Astrocyte (in vitro differentiated cells and primary cell): Measurements from ENCODE around the gene RSPH3. TPM values are rescaled to one million over a fixed set of nuclear protein-coding genes. Genes with fewer than 3 reads are reported as not detected.

ENCODE experiments used
- DNase-seq: peaks from one replicate; pipeline ENCODE4 v3.0.0-alpha.2; 2010; ENCODE audit warnings: low read depth
- FAIRE-seq: peaks from 2 replicates; lab custom pipeline; 2011; peaks lifted over from hg19 to GRCh38; lab: Jason Lieb, UNC
- H2AFZ ChIP-seq: 2 replicates; pipeline ENCODE4 v1.6.0; 2012; ENCODE audit warnings: low read depth, low read length, inconsistent platforms
- H3K27ac ChIP-seq: 2 replicates; pipeline ENCODE4 v1.5.1; 2011; ENCODE audit warnings: low read depth, low read length, inconsistent platforms
- H3K27me3 ChIP-seq: 2 replicates; pipeline ENCODE4 v1.6.0; 2011; ENCODE audit warnings: low read length, inconsistent platforms; ENCODE audit not compliant: insufficient read depth
- H3K36me3 ChIP-seq: 2 replicates; pipeline ENCODE4 v1.5.1; 2011; ENCODE audit warnings: low read length, inconsistent platforms; ENCODE audit not compliant: insufficient read depth
- H3K4me1 ChIP-seq: 2 replicates; pipeline ENCODE4 v1.5.1; 2011; ENCODE audit warnings: low read length, inconsistent platforms; ENCODE audit not compliant: insufficient read depth
- H3K4me2 ChIP-seq: 2 replicates; pipeline ENCODE4 v1.6.0; 2012; ENCODE audit warnings: low read length, inconsistent platforms
- H3K4me3 ChIP-seq: 2 replicates; pipeline ENCODE4 v1.5.1; 2011; ENCODE audit warnings: low read depth, mild to moderate bottlenecking, low read length, inconsistent platforms; ENCODE audit not compliant: insufficient read depth
- H3K79me2 ChIP-seq: 2 replicates; pipeline ENCODE4 v1.6.0; 2012; ENCODE audit warnings: mild to moderate bottlenecking, low read length, inconsistent platforms; ENCODE audit not compliant: insufficient read depth
- H3K9ac ChIP-seq: 2 replicates; pipeline ENCODE4 v1.6.0; 2012; ENCODE audit warnings: mild to moderate bottlenecking, low read length, inconsistent platforms
- H3K9me3 ChIP-seq: 2 replicates; pipeline ENCODE4 v1.5.1; 2012; ENCODE audit warnings: low read depth, mild to moderate bottlenecking, low read length, inconsistent platforms; ENCODE audit not compliant: insufficient read depth
- H4K20me1 ChIP-seq: 2 replicates; pipeline ENCODE4 v1.6.0; 2012; ENCODE audit warnings: low read length, inconsistent platforms; ENCODE audit not compliant: insufficient read depth
- H3K27ac Mint-ChIP-seq: one replicate; pipeline ENCODE4 v1.8.0; 2021; ENCODE audit warnings: mild to moderate bottlenecking, mixed read lengths; ENCODE audit not compliant: unreplicated experiment
- H3K27me3 Mint-ChIP-seq: one replicate; pipeline ENCODE4 v1.8.0; 2021; ENCODE audit warnings: low read depth, mixed read lengths; ENCODE audit not compliant: unreplicated experiment
- H3K36me3 Mint-ChIP-seq: one replicate; pipeline ENCODE4 v1.8.0; 2021; ENCODE audit warnings: low read depth, mixed read lengths; ENCODE audit not compliant: unreplicated experiment
- H3K4me1 Mint-ChIP-seq: one replicate; pipeline ENCODE4 v1.8.0; 2021; ENCODE audit warnings: low read depth, mixed read lengths; ENCODE audit not compliant: unreplicated experiment
- H3K4me3 Mint-ChIP-seq: one replicate; pipeline ENCODE4 v1.8.0; 2021; ENCODE audit warnings: mild to moderate bottlenecking, moderate library complexity, mixed read lengths; ENCODE audit not compliant: unreplicated experiment
- H3K9me3 Mint-ChIP-seq: one replicate; pipeline ENCODE4 v1.8.0; 2021; ENCODE audit warnings: mild to moderate bottlenecking, mixed read lengths; ENCODE audit not compliant: unreplicated experiment
- EZH2 ChIP-seq: IDR thresholded peaks from 2 replicates; pipeline ENCODE4 v1.6.1; 2012; ENCODE audit warnings: mild to moderate bottlenecking, low read length, inconsistent platforms; ENCODE audit not compliant: insufficient read depth
- total RNA-seq: library from RNA; stranded (reverse); gene quantifications from 2 replicates; pipeline ENCODE4 v1.2.1, GENCODE V29; 2021
- TF ChIP-seq, protein P1 (sequence below): IDR thresholded peaks from 2 replicates; pipeline ENCODE4 v1.5.1; 2011; ENCODE audit warnings: low read depth, mild to moderate bottlenecking, inconsistent platforms, low read length, moderate library complexity; ENCODE audit not compliant: insufficient read depth

Gene RSPH3
- total RNA-seq, 1 donor from 2014 or later = 10.2 TPM

DNA sequence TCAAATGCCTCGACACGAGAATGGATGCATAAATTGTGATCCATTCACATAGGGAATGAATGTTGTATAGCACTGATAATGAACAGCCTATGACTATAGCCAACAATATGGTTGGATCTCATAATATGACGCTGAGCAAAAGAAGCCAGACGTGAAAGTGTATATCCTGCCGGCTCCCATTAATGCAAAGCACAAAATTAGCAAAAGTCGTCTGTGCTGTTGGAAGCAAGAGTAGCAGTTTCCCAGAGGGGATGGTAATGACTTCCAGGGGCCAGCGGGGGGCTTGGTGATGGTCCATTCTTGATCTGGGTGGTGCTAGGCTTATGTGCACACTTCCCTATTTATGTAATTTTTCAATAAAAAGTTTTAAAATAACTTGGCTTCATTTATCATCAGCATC, 45.8 kb upstream of the RSPH3 start:
- peaks cover 7% of the 10 kb centered on the region for H3K27me3 ChIP-seq
- no peaks in the 10 kb centered on the region for H3K79me2 ChIP-seq
- Mint-ChIP-seq H3K4me3 (no peak overlapping the region), H3K4me1 (no peaks in the 10 kb centered on the region), H3K27me3 (peaks cover 6% of the 10 kb centered on the region), H3K9me3 (no peaks in the 10 kb centered on the region), H3K27ac (no peak overlapping the region), H3K36me3 (no peaks in the 10 kb centered on the region)
- H3K36me3 ChIP-seq = no peaks in the 10 kb centered on the region
- H3K27ac ChIP-seq = no peak overlapping the region
- no peak overlapping the region for H3K4me3 ChIP-seq
- no peaks in the 10 kb centered on the region for H4K20me1 ChIP-seq
- DNase-seq (no peak), FAIRE-seq (no peak)
- no peaks in the 10 kb centered on the region for H3K4me1 ChIP-seq
- H3K9me3 ChIP-seq = no peaks in the 10 kb centered on the region
- no peak overlapping the region for H3K9ac ChIP-seq
- no peak overlapping the region for H2AFZ ChIP-seq
- H3K4me2 ChIP-seq = no peak overlapping the region
- no peak for TF ChIP-seq EZH2
- TF ChIP-seq, protein P1, sequence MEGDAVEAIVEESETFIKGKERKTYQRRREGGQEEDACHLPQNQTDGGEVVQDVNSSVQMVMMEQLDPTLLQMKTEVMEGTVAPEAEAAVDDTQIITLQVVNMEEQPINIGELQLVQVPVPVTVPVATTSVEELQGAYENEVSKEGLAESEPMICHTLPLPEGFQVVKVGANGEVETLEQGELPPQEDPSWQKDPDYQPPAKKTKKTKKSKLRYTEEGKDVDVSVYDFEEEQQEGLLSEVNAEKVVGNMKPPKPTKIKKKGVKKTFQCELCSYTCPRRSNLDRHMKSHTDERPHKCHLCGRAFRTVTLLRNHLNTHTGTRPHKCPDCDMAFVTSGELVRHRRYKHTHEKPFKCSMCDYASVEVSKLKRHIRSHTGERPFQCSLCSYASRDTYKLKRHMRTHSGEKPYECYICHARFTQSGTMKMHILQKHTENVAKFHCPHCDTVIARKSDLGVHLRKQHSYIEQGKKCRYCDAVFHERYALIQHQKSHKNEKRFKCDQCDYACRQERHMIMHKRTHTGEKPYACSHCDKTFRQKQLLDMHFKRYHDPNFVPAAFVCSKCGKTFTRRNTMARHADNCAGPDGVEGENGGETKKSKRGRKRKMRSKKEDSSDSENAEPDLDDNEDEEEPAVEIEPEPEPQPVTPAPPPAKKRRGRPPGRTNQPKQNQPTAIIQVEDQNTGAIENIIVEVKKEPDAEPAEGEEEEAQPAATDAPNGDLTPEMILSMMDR = no peak

- Mint-ChIP-seq H3K36me3 (no peaks in the 10 kb centered on the region), H3K27me3 (peaks cover 6% of the 10 kb centered on the region), H3K4me1 (no peaks in the 10 kb centered on the region), H3K27ac (no peak within 1 kb of the TSS), H3K4me3 (no peak within 1 kb of the TSS), H3K9me3 (no peaks in the 10 kb centered on the region)
- H3K36me3 ChIP-seq = no peaks in the 10 kb centered on the region
- DNase-seq (no peak), FAIRE-seq (no peak)
- H3K9me3 ChIP-seq = no peaks in the 10 kb centered on the region
- H3K27me3 ChIP-seq = peaks cover 7% of the 10 kb centered on the region
- no peak within 1 kb of the TSS for H3K9ac ChIP-seq
- H3K27ac ChIP-seq = no peak within 1 kb of the TSS
- H2AFZ ChIP-seq = no peak within 1 kb of the TSS
- TF ChIP-seq, protein P1 = no peak
- no peak for TF ChIP-seq EZH2
- no peak within 1 kb of the TSS for H3K4me3 ChIP-seq
- H3K4me1 ChIP-seq = no peaks in the 10 kb centered on the region
- H3K79me2 ChIP-seq = no peaks in the 10 kb centered on the region
- no peaks in the 10 kb centered on the region for H4K20me1 ChIP-seq
- H3K4me2 ChIP-seq = no peak within 1 kb of the TSS
Observed at GRCh38 chr6:159044899-159045727, 45.1 kb upstream of the RSPH3 start, which contains the start of gene TAGAP. TAGAP (minus strand) TSS chr6:159044991; CDS start chr6:159044146, 845 bp downstream.

- no peak overlapping the region for H3K9ac ChIP-seq
- no peak for DNase-seq
- no peaks in the 10 kb centered on the region for H3K79me2 ChIP-seq
- no peaks in the 10 kb centered on the region for H3K9me3 ChIP-seq
- H3K4me3 Mint-ChIP-seq = no peak overlapping the region
- FAIRE-seq = no peak
- peaks cover 6% of the 10 kb centered on the region for H3K4me1 ChIP-seq
- H3K27ac ChIP-seq = no peak overlapping the region
- H3K27me3 ChIP-seq = peaks cover 7% of the 10 kb centered on the region
- H3K4me3 ChIP-seq = no peak overlapping the region
- no peaks in the 10 kb centered on the region for H3K36me3 ChIP-seq
- peaks cover 6% of the 10 kb centered on the region for H3K27me3 Mint-ChIP-seq
- H2AFZ ChIP-seq = no peak overlapping the region
- H3K27ac Mint-ChIP-seq = no peak overlapping the region
- peaks cover 7% of the 10 kb centered on the region for H3K4me1 Mint-ChIP-seq
- H3K4me2 ChIP-seq = no peak overlapping the region
- H3K9me3 Mint-ChIP-seq = no peaks in the 10 kb centered on the region
- TF ChIP-seq EZH2 = no peak
- TF ChIP-seq, protein P1 = no peak
- no peaks in the 10 kb centered on the region for H4K20me1 ChIP-seq
- H3K36me3 Mint-ChIP-seq = no peaks in the 10 kb centered on the region
Observed at GRCh38 chr6:159043947-159044346, 43.9 kb upstream of the RSPH3 start.
